ENCODE results near the gene RGS5.

The RGS5 gene

DNA sequence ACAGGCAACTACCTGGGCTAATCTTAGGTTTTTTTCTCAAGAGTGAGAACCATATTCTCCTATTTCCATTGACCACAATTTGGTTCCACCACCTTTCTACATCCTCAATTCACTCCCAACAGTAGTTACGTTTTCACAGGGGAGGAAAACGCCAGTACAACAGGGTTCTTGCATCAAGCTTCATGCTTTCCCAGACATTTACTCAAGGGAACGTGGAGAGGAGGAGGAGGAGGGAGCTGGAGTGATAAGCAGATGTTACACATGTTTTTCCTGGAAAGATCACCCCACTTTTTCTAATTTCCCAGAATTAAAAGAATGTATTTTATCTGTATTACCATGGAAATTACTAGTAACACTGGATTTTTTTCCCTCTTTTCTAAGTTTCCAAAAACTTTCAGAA is 58.3 kb downstream of the RGS5 start:
- no peak for DNase-seq (ENCODE audit: low spot score)

DNA sequence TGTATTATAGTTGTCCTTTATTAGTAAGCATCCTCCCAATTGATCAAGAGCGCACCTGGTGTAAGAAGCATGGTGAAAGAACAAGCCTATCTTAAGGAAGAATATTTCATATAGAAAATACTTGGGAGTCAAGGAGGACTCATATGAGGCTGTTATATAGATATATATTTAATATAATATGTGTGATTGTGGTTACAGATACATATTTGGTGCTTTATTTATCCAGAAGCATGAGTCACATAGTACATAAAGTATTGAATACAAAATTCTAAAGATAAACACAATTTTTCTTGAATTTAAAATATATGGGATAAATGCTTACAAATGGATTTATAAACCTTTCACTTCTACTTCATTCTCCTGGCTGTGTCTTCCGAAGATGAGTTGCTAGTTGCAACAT is 60.6 kb downstream of the RGS5 start:
- no peak for DNase-seq (ENCODE audit: low spot score)

DNA sequence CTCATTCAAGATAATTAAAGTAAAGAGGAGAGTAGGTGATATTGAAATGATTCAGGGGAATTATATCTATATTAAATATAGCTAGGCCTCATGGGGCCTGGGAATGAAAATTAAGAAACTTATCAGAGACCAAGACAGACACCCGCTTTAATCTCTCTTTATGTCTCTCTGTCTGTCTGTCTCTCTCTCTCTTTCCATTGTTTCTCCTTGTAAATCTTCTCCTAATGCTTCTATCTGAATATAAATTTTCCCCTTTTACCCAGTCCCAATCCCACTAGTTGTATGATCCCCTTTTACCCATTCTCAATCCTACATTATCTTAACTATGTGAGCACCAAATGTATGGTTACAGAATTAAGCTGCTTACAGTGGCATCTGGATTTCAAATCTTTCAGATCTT is 61.2 kb downstream of the RGS5 start:
- DNase-seq (ENCODE audit: low spot score): no peak

DNA sequence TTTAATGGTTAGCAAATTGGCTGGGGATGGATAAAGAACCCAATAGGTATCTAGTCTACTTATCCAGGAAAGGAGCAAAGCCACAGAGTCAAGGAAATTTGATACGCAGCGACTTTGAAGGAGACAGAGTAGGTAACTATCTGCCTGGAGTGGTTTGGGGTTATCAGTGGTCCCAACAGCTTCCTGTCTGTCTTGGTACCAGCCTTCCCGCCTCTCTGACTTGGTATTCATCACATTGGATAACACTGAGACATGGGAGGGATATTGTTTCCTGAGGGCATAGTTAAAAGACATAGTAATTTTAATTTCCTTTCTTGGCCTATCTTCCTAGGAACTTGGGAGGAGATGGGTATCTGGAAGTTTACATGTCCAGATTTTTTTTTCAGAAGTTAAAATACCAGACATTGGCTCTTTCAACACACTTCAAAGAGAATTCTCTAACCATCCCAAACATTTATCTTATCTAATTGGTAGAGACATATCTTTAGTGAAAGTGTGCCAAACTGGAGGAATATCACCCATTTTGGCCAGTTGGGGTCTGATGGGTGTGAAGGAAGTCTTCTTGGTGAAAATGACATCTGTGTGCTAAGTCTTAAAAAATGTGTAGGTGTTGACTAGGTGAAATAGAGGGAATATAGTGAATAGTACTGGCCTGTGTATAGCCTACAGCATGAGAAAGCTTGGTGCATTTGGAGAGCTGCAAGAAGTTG is 65.0 kb downstream of the RGS5 start:
- no peak for DNase-seq (ENCODE audit: low spot score)

DNA sequence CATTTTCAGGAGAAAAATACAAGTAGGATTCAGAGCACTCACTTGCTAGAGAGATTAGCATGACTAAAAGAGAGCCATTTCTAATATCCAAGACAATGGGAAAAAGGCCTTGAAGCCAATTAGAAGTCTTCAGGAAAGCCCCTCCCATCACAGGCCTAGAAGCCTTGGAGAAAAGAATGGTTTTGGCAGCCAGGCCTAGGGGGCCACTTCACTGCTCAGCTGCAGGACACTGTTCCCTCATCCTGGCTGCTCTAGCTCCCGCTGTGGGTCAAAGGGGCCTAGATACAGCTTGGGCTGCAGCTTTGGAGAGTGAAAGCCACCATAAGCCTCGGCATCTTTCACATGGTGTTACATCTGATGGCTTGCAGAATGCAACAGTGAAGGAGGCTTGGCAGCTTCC is 70.7 kb downstream of the RGS5 start:
- DNase-seq (ENCODE audit: low spot score): no peak

DNA sequence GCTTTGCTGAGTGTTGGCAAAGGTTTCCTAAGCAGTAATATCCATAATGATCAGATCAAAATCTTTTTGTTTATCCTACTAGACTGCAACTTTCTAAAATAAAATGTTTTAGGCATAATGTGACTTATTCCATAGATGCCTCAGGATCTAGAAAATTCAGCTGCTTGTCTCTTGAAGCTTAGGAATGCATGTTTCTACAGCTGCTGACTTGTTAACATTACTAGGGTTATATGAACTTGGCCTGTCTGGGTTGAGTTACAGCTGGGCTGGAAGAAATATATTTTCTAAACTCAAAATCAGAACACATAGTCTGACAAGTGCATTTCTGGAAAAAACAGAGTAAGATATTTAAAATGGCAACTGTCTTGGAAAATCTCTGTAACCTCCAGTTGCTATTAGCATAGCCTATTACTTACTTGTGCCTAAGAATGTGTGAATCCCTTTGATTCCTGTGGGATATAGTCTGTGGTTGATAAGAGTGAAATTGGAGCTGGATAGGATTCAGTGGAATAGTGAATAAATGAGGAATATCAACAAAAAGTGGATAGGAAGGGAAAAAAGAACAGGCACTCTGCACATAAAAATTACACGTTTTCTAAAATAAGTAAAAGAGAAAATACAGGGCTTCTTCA is 72.4 kb downstream of the RGS5 start:
- no peak for DNase-seq (ENCODE audit: low spot score)

DNA sequence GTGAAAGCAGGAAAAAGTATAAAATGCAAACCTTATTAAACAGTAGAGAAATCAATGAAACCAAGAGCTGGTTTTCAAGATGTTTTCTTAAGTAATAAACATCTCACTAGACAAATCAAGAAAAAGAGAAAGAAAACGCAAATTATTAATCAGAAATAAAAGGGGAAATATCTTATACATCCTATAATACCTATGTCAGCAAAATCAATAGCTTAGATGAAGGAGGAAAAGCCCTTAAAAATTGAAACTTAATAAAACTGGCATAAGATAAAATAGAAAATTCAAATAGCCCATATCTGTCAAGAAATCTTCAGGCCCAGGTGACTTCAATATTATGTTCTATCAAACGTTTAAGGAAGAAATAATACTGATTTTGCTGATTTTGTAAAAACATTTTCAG is 74.4 kb downstream of the RGS5 start:
- DNase-seq (ENCODE audit: low spot score): no peak

DNA sequence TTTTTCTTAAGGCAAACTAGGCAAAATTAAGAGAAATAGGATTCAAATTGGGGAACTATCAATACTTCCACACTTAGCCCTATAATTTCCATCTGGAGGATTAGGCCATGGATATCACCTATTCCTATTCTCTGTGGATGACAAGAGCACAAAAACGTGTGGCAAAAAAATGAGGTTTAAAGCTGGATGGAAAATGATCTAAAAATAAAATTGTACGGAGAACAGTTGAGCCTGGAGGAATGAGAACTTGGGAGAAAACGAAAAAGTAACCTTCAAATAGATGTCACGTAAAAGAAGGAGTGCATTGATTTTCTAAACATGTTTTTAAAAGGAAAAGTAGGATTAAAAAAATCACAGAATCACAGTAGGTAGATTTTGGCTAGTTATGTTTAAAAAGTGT is 77.9 kb downstream of the RGS5 start:
- no peak for DNase-seq (ENCODE audit: low spot score)

DNA sequence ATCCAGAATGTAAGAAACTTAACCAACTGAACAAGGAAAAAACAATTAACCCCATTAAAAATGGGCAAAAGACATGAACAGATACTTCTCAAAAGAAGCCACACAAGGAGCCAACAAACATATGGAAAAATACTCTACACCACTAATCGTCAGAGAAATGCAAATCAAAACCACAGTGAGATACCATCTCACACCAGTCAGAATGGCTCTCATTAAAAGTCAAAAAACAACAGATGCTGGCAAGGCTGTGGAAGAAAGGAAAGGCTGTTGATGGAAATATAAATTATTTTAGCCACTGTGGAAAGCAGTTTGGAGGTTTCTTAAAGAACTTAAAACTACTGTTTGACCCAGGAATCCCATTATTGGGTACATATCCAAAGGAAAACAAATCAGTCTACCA is 82.3 kb downstream of the RGS5 start:
- no peak for DNase-seq (ENCODE audit: low spot score)

DNA sequence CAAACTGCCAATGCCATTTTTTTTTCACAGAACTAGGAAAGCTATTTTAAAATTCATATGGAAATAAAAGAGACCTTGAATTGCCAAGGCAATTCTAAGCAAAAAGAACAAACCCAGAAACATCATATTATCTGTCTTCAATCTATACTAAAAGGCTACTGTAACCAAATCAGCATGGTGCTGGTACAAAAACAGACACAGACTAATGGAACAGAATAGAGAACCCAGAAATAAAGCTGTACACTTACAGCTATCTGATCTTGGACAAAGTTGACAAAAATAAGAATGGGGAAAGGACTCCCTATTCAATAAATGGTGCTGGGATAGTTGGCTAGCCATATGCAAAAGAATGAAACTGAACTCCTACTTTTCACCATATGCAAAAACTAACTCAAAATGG is 83.0 kb downstream of the RGS5 start:
- no peak for DNase-seq (ENCODE audit: low spot score)

DNA sequence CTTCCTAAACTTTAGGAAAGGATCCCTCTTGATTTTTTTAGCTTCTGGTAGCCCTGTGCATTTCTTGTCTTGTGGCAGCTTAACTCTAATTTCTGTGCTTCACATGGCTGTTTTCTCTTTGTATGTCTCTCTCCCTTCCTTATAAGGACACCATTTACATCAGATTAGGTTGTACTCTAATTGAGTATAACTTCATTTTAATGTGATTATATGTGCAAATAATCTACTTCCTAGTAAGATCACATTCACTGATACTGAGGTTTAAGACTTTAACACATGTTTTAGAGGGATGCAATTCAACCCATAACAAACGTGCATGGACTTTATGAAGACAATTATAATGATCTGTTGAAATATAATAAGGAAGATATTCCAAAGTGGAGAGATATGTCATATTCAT is 86.8 kb downstream of the RGS5 start:
- DNase-seq (ENCODE audit: low spot score): no peak

DNA sequence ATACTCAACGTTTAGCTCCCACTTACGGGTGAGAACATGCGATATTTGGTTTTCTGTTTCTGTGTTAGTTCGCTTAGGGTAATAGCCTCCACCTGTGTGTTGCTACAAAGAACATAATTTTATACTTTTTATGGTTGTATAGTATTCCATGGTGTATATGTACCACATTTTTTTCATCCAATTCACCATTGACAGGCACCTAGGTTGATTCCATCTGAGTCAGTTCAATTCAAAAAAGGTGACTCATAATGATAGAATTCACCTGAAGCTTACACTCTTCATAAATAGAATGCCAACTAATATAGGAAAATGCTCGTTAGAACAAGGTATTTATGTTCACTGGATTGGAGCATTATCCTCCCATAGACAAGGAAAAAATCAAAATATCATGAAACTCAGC is 95.1 kb downstream of the RGS5 start:
- DNase-seq (ENCODE audit: low spot score): no peak

DNA sequence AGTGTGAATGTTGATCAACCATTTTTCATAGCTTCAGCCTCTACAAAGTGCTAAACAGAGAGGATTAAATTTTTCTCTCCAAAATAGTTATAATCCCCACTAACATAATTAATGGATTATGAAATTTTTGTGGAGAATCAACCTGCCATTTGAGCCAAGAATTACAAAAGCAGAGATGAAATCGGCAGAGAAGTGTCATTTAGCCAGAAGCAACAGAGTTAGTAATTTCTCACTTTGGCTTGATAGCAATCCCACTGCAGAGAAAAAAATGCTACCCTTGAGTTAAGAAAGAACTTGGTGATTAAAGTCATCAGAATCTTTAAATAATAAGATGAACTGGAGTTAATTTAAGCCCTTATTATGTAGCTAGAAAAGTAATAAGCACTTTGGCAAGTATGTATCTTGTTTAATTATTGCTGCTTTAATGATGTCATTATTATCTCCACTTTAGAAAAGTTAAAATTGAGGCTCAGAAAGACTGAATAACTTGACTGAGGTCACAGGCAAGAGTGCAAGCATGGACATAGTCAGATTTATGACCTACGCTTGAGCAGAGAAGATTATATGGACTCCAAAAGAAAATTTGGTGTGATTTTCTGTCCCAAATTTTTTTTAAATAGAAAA is 96.2 kb downstream of the RGS5 start:
- DNase-seq (ENCODE audit: low spot score): no peak

DNA sequence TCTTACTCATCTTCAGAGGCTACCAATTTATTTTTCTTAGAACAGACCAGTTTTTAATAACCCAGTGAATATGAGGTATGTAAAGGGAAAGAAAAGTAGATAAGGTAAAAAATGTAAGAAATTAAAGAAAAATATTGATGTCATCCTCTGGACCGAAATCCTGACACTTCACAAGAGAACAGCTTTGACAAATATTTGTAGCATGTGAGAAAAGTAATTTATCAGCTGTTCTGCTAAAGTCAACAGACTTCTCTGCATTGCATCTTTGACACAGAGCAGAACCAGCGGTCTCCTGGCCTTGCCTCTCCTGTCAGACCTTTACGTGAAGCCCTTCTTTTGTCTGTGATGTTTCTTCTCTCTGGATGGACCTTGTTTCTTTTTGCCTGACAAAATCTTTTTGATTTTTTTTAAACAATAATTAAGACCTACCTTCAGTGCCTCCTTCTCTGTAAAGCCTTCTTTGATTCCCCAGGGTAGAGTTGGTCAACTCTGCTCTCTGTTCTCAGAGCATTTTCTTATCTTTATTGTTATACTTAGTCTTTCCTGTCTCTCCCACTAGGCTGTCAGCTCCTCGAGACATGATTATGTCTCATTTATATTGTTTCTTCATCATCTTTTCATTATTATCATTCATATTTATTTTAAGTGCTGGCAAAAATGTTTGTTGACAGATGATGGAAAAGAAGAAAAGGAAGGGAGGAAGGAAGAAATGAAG is 98.2 kb downstream of the RGS5 start:
- no peak for DNase-seq (ENCODE audit: low spot score)

DNA sequence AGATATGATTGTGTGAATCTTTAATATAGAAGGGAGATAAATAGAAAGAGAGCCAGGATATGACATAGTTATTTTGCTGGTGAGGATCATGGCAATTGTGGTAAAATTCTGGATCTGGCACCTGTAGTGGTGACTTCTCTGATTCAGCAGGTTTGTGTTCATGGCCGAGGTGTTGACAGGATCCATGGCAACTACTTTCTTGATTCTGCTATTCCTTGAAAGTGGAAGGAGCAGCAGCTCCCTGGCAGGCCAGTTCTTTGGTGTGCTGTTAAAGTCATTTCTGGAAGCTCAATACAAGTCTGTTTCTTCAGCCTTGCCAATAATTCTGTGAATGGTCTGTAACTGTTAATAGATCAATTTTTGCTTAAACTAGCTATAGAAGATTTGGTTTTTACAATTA is 100.1 kb downstream of the RGS5 start:
- DNase-seq (ENCODE audit: low spot score): no peak

DNA sequence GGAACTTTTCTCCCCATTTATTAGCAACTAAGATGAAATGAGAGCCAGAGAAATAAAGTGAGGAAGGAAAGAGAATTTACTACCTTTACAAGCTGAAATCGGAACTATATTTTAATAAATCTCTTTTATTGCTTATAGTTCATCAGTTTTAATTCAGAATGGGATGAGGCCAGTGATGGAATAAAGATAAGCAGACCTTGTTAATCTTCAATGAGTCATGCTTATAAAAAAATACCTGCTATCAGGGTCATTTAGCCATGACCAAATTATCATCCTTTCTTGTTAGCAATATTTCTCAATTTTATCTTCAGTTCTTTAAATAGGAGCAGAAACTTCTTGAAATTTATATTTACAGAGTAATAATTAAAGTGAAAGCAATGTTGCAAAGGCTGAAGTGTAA is 107.5 kb downstream of the RGS5 start:
- no peak for DNase-seq (ENCODE audit: low spot score)

DNA sequence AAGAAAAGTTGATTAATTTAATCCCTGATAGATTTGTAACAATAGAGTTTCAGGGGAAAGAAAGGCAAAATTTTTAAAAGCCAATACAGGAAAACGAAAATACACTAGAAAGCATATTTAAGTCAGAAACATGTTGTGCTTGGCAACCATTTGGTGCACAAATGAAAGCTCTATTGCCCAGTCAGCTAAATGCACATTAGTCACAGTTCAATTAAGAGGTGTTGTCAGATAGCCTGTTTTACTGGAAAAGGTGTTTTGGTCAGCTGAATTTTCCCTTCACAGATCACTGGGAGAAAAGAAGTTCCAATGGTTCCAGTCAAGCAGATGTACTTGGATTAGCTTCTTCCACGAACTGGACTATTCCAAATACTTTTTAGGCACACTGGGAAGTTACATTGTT is 108.1 kb downstream of the RGS5 start:
- no peak for DNase-seq (ENCODE audit: low spot score)

DNA sequence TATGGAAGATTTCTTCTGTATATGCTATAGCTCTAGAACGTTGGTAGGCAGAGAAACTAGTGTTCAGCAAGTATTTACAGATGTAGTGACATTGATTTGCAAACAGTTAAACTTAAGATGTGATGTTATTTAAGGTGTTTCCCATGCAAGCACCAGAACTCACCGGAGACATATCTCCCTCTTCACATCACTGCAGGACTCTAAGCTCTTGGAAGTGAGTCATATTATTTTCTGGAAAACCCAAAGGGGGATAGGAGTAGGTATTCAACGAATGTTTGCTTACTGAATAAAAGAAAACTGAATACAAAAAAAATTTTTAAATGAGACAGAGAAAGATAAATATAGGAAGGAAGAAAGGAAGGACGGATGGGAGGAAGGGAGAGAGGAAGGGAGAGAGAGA is 108.5 kb downstream of the RGS5 start:
- DNase-seq (ENCODE audit: low spot score): no peak

DNA sequence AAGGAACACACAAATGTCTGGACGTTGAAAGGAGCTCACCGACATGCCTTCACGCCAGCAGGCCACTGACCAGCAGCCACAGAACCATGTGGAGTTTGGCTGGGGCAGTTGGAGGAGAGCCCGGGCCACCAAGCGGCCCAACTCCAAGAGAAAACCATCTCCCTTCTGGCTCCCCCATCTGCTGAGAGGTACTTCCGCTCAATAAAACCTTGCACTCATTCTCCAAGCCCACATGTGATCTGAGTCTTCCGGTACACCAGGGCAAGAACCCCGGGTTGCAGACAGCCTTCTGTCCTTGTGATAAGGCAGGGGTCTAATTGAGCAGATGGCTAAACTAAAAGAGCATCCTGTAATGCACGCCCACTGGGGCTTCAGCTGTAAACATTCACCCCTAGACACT is 109.1 kb downstream of the RGS5 start:
- DNase-seq (ENCODE audit: low spot score): no peak

DNA sequence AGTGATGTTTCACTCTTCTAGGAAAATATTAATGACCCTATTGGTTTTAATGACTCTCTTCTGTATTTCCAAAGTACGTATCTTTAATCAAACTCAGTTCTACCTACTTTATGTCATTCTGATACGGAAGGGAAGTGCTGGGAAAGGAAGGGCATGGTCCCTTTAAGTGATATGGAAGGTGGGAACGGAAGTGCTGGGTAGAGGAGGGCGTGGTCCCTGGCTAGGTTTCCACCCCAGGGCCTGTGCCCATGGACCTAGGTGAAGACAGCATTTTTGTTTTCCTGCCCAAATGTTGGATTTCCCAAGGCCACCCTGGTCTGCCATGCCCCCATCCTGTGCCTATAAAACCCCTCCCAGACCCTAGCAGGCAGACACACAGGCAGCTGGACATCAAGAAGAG is 109.5 kb downstream of the RGS5 start:
- no peak for DNase-seq (ENCODE audit: low spot score)
